Keratinocyte (primary cell): ENCODE results near the gene KCNK16. TPM values are rescaled to one million over a fixed set of nuclear protein-coding genes. Genes with fewer than 3 reads are reported as not detected.

Source experiments
- DNase-seq: peaks from one replicate; pipeline ENCODE4 v3.0.0-alpha.2; 2011; ENCODE audit warnings: low read depth, missing footprints, low spot score
- FAIRE-seq: peaks from 2 replicates; lab custom pipeline; 2011; peaks lifted over from hg19 to GRCh38; lab: Jason Lieb, UNC
- H2AFZ ChIP-seq: 2 replicates; pipeline ENCODE4 v1.6.0; 2012; ENCODE audit warnings: low read length, control low read depth, inconsistent platforms; ENCODE audit not compliant: control insufficient read depth
- H3K27ac ChIP-seq: 2 replicates; pipeline ENCODE4 v1.5.1; 2011; ENCODE audit warnings: low read length; ENCODE audit not compliant: control insufficient read depth, insufficient read depth
- H3K27me3 ChIP-seq: 3 replicates; pipeline ENCODE4 v1.6.0; 2011; ENCODE audit warnings: low read length; ENCODE audit not compliant: control insufficient read depth, insufficient read depth; ENCODE audit errors: extremely low read depth
- H3K36me3 ChIP-seq, 2 experiments: 2 replicates in 1 of 2; 3 replicates in 1 of 2; pipeline ENCODE4 v1.5.1; 2011; ENCODE audit warnings: low read length in 2 of 2, mild to moderate bottlenecking in 1 of 2; ENCODE audit not compliant: control insufficient read depth in 2 of 2, insufficient read depth in 2 of 2; ENCODE audit errors: extremely low read depth in 1 of 2
- H3K4me1 ChIP-seq: 3 replicates; pipeline ENCODE4 v1.5.1; 2011; ENCODE audit warnings: low read length; ENCODE audit not compliant: control insufficient read depth, insufficient read depth; ENCODE audit errors: extremely low read depth
- H3K4me2 ChIP-seq: 3 replicates; pipeline ENCODE4 v1.6.0; 2011; ENCODE audit warnings: low read depth, low read length; ENCODE audit not compliant: control insufficient read depth, insufficient read depth; ENCODE audit errors: extremely low read depth
- H3K4me3 ChIP-seq, 3 experiments: fragments of 200-600 bp in 1 of 3; sonication (generic) in 1 of 3; 2 replicates in 2 of 3; 3 replicates in 1 of 3; pipeline ENCODE4 v1.5.1; 2011 to 2016; ENCODE audit warnings: low read length in 3 of 3, mild to moderate bottlenecking in 3 of 3, control low read depth in 2 of 3, inconsistent platforms in 1 of 3, low read depth in 1 of 3, mixed read lengths in 1 of 3, mixed run types in 1 of 3, moderate library complexity in 1 of 3; ENCODE audit not compliant: control insufficient read depth in 2 of 3, insufficient read depth in 2 of 3; ENCODE audit errors: extremely low read depth in 1 of 3
- H3K79me2 ChIP-seq: 2 replicates; pipeline ENCODE4 v1.6.0; 2012; ENCODE audit warnings: low read length; ENCODE audit not compliant: control insufficient read depth, insufficient read depth
- H3K9ac ChIP-seq: 3 replicates; pipeline ENCODE4 v1.6.0; 2011; ENCODE audit warnings: low read length; ENCODE audit not compliant: control insufficient read depth, insufficient read depth; ENCODE audit errors: extremely low read depth
- H3K9me1 ChIP-seq: 3 replicates; pipeline ENCODE4 v1.6.0; 2011; ENCODE audit warnings: low read length; ENCODE audit not compliant: control insufficient read depth, insufficient read depth; ENCODE audit errors: extremely low read depth
- H3K9me3 ChIP-seq: 2 replicates; pipeline ENCODE4 v1.5.1; 2012; ENCODE audit warnings: low read depth, low read length; ENCODE audit not compliant: control insufficient read depth
- H4K20me1 ChIP-seq: 3 replicates; pipeline ENCODE4 v1.6.0; 2011; ENCODE audit warnings: low read length; ENCODE audit not compliant: control insufficient read depth, insufficient read depth; ENCODE audit errors: extremely low read depth
- EZH2 ChIP-seq: IDR thresholded peaks from one replicate; pipeline ENCODE4 v1.6.1; 2012; ENCODE audit warnings: inconsistent platforms, mild to moderate bottlenecking, low read length, moderate library complexity
- dilution Hi-C: fragments of 300-500 bp; cut with MboI; formaldehyde crosslinking; loops from one replicate; pipeline ENCODE4 v1.7.0; 2020; ENCODE audit warnings: low sequenced_read_pairs; ENCODE audit not compliant: extremely low pct_ligation_motif_present
- polyA plus RNA-seq, 5 experiments: library from polyadenylated mRNA; depleted of rRNA in 3 of 5; stranded (reverse) in 3 of 5; stranded (forward) in 1 of 5; unstranded in 1 of 5; fragments of >200 nt; gene quantifications; 1 replicate in 1 of 5; 2 replicates in 3 of 5; 3 replicates in 1 of 5; pipeline versions ENCODE4 v1.2.1 to v1.2.3, GENCODE V29; 2011 to 2012; ENCODE audit warnings: missing spikeins in 2 of 5, low read depth in 1 of 5, low replicate concordance in 1 of 5
- TF ChIP-seq, protein P1 (sequence below), 3 experiments: IDR thresholded peaks in 1 of 3; conservative IDR thresholded peaks in 1 of 3; optimal IDR thresholded peaks in 1 of 3; 2 replicates in 2 of 3; 3 replicates in 1 of 3; pipeline versions ENCODE3 to v1.5.1; 2011; ENCODE audit warnings: low read length in 3 of 3, mild to moderate bottlenecking in 3 of 3, moderate library complexity in 2 of 3, control low read depth in 1 of 3, inconsistent platforms in 1 of 3; ENCODE audit not compliant: insufficient read depth in 2 of 3; ENCODE audit errors: extremely low read depth in 1 of 3

KCNK16 gene
- polyA plus RNA-seq, 1 donor (not counting 4 experiments of a cell fraction or from before 2014, with no cell fraction given): not detected

DNA sequence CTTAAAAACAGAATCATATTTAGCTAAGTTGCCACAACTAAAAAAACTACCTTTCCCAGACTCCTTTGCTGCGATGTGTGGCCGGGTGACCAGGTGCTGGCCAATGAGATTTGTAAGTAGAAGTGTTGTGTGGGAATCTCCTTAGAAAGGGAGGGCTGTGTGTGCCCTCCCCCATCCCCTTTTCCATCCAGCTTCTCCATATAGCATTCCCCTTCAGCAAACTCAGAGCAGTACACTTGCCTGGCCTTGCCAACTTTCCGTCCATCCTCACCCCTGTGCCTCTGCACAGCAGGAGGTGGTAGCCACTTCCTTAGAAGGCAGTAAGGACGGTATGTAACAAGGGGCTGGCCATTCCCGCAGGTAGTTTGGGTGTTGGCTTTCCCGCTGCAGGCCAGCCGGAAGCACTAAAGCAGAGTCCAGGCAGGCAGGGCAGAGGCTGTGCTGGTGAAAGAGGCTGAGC lies 22.3 kb upstream of the KCNK16 start:
- Histone ChIP-seq H3K27ac (no peak overlapping the region), H3K27me3 (no peaks in the 10 kb centered on the region), H3K4me2 (no peak overlapping the region), H4K20me1 (no peaks in the 10 kb centered on the region), H3K4me3 (no peak overlapping the region), H3K36me3 (no peaks in the 10 kb centered on the region), H2AFZ (no peak overlapping the region), H3K9me3 (no peaks in the 10 kb centered on the region), H3K9ac (no peak overlapping the region), H3K9me1 (no peaks in the 10 kb centered on the region), H3K4me1 (no peaks in the 10 kb centered on the region), H3K79me2 (no peaks in the 10 kb centered on the region)
- FAIRE-seq (no peak), DNase-seq (no peak)
- dilution Hi-C loops: no loop called here
- TF ChIP-seq, protein P1, sequence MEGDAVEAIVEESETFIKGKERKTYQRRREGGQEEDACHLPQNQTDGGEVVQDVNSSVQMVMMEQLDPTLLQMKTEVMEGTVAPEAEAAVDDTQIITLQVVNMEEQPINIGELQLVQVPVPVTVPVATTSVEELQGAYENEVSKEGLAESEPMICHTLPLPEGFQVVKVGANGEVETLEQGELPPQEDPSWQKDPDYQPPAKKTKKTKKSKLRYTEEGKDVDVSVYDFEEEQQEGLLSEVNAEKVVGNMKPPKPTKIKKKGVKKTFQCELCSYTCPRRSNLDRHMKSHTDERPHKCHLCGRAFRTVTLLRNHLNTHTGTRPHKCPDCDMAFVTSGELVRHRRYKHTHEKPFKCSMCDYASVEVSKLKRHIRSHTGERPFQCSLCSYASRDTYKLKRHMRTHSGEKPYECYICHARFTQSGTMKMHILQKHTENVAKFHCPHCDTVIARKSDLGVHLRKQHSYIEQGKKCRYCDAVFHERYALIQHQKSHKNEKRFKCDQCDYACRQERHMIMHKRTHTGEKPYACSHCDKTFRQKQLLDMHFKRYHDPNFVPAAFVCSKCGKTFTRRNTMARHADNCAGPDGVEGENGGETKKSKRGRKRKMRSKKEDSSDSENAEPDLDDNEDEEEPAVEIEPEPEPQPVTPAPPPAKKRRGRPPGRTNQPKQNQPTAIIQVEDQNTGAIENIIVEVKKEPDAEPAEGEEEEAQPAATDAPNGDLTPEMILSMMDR (optimal IDR thresholded peaks at IDR 0.05 in 1 of 3, IDR thresholded peaks at IDR 0.05 in 1 of 3, conservative IDR thresholded peaks at IDR 0.05 in 1 of 3; ENCODE audit: extremely low read depth in 1 of 3, insufficient read depth in 2 of 3, low read length in 3 of 3): no peak
- TF ChIP-seq EZH2: no peak

DNA sequence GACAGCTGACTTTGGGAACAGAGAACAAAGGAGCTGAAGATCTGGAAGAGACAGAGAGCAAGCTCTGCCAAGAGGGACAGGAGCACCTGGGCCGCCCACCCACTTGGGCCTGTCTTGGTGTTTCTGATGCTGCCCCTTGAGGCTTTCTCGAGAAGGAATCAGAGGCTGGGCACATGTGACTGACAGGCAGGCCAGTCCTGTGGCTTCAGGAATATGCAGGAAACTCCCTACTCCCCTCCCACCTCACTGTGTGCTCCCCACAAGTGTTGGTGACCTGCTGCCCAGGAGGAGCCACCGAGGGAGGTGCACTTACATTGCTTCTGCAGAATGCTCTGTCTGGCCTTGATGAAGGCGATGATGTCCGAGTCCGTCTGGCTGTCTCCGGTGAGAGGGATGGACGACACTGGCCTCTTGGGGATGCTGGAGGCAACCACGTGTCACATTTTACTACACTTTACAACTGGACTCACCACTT lies 20.9 kb upstream of the KCNK16 start:
- Histone ChIP-seq H3K27ac (no peak overlapping the region), H3K9ac (no peak overlapping the region), H3K79me2 (no peaks in the 10 kb centered on the region), H3K4me1 (no peaks in the 10 kb centered on the region), H3K36me3 (no peaks in the 10 kb centered on the region), H3K4me2 (no peak overlapping the region), H4K20me1 (no peaks in the 10 kb centered on the region), H3K4me3 (no peak overlapping the region), H3K9me1 (no peaks in the 10 kb centered on the region), H3K9me3 (no peaks in the 10 kb centered on the region), H2AFZ (no peak overlapping the region), H3K27me3 (no peaks in the 10 kb centered on the region)
- dilution Hi-C loops: no loop called here
- FAIRE-seq (no peak), DNase-seq (no peak)
- TF ChIP-seq, protein P1 (optimal IDR thresholded peaks at IDR 0.05 in 1 of 3, IDR thresholded peaks at IDR 0.05 in 1 of 3, conservative IDR thresholded peaks at IDR 0.05 in 1 of 3; ENCODE audit: extremely low read depth in 1 of 3, insufficient read depth in 2 of 3, low read length in 3 of 3): no peak
- no peak for TF ChIP-seq EZH2
